Effector memory CD8-positive, alpha-beta T cell (primary cell): ENCODE data around the gene BAZ2B.

ENCODE experiments used
- ATAC-seq: fragments of 150-1000 bp; cut with Tn5 transposase; replicated peaks from 2 replicates; pipeline ENCODE4 v1.10.0; 2021; ENCODE audit warnings: mild to moderate bottlenecking, moderate library complexity
- DNase-seq, 3 experiments: peaks; one replicate each; pipeline ENCODE4 v3.0.0; 2021
- H3K27ac Mint-ChIP-seq, 2 donors: one replicate each; pipeline ENCODE4 v1.8.0; 2022; ENCODE audit warnings: mild to moderate bottlenecking in 2 of 2, mixed read lengths in 2 of 2, moderate library complexity in 2 of 2
- H3K27me3 Mint-ChIP-seq, 2 donors: one replicate each; pipeline ENCODE4 v1.8.0; 2022; ENCODE audit warnings: mixed read lengths in 2 of 2
- H3K36me3 Mint-ChIP-seq: one replicate; pipeline ENCODE4 v1.8.0; 2022; ENCODE audit warnings: mild to moderate bottlenecking, moderate library complexity, mixed read lengths; ENCODE audit not compliant: insufficient read depth
- H3K4me1 Mint-ChIP-seq, 2 donors: one replicate each; pipeline ENCODE4 v1.8.0; 2022; ENCODE audit warnings: low read depth in 2 of 2, mixed read lengths in 2 of 2
- H3K4me3 Mint-ChIP-seq, 2 donors: one replicate each; pipeline ENCODE4 v1.8.0; 2022; ENCODE audit warnings: mild to moderate bottlenecking in 2 of 2, mixed read lengths in 2 of 2, moderate library complexity in 2 of 2
- H3K9me3 Mint-ChIP-seq, 2 donors: one replicate each; pipeline ENCODE4 v1.8.0; 2022; ENCODE audit warnings: mixed read lengths in 2 of 2

The BAZ2B gene

GRCh38 chr2:159270744-159271379 lies 345.5 kb downstream of the BAZ2B start:
- Mint-ChIP-seq H3K36me3 (peaks cover 9% of the 10 kb centered on the region), H3K27ac (no peak overlapping the region), H3K4me3 (no peak overlapping the region), H3K9me3 (no peaks in the 10 kb centered on the region), H3K27me3 (no peaks in the 10 kb centered on the region), H3K4me1 (peaks cover 15 to 30% of the 10 kb centered on the region in 2 donors)
- DNase-seq: no peak
- ATAC-seq: no peak
